ENCODE data around the gene DLG2. TPM values are rescaled to one million over a fixed set of nuclear protein-coding genes. Genes with fewer than 3 reads are reported as not detected.

DLG2 gene
- total RNA-seq, 4 donors from 2014 or later = 11.0 to 34.2 (median 19.8) TPM

- 14 to 20% methylated on average over 7 of the region's 7 CpGs for WGBS, 2 donors (ENCODE audit: low coverage in 1 of 2)
- H3K9me3 ChIP-seq = no peaks in the 10 kb centered on the region
Observed at GRCh38 chr11:83641511-83641910, 1985.6 kb downstream of the DLG2 start.

GRCh38 chr11:83639995-83640758, 1987.0 kb downstream of the DLG2 start:
- Histone ChIP-seq H3K27ac (no peak overlapping the region), H3K27me3 (no peaks in the 10 kb centered on the region), H3K4me1 (peaks cover 0 to 4% (median 0%) of the 10 kb centered on the region in 3 donors), H3K36me3 (no peaks in the 10 kb centered on the region), H3K9me3 (no peaks in the 10 kb centered on the region), H3K4me3 (no peak overlapping the region)
- no peak for ATAC-seq
- 63 to 70% methylated on average over 5 of the region's 5 CpGs for WGBS, 2 donors (ENCODE audit: low coverage in 1 of 2)
- no peak for TF ChIP-seq POLR2A (IDR thresholded peaks at IDR 0.05)

More at GRCh38 chr11:83641511-83641910, 1985.6 kb downstream of the DLG2 start:
- no peaks in the 10 kb centered on the region for H3K36me3 ChIP-seq
- H3K4me1 ChIP-seq = peaks cover 0 to 4% (median 0%) of the 10 kb centered on the region in 3 donors
- H3K27me3 ChIP-seq = no peaks in the 10 kb centered on the region
- peak overlapping the region in 1 of 4 donors; percentile 38 for H3K27ac ChIP-seq
- TF ChIP-seq POLR2AphosphoS5 (IDR thresholded peaks at IDR 0.05) = peak; percentile 19
- no peak for TF ChIP-seq CTCF (IDR thresholded peaks at IDR 0.05)
- H3K4me3 ChIP-seq = no peak overlapping the region
- peak; percentile 82 for ATAC-seq

- no peaks in the 10 kb centered on the region for H3K9me3 ChIP-seq
- H3K4me1 ChIP-seq = no peaks in the 10 kb centered on the region
- ATAC-seq = no peak
- no peaks in the 10 kb centered on the region for H3K36me3 ChIP-seq
- WGBS, 2 donors (ENCODE audit: low coverage in 1 of 2) = 93 to 97% methylated on average over 3 of the region's 3 CpGs
- H3K27me3 ChIP-seq = no peaks in the 10 kb centered on the region
- TF ChIP-seq CTCF (IDR thresholded peaks at IDR 0.05) = no peak
- TF ChIP-seq POLR2A (IDR thresholded peaks at IDR 0.05) = no peak
- H3K4me3 ChIP-seq = no peak overlapping the region
- no peak overlapping the region for H3K27ac ChIP-seq
Observed at GRCh38 chr11:83635166-83635565, 1992.0 kb downstream of the DLG2 start.

DNA sequence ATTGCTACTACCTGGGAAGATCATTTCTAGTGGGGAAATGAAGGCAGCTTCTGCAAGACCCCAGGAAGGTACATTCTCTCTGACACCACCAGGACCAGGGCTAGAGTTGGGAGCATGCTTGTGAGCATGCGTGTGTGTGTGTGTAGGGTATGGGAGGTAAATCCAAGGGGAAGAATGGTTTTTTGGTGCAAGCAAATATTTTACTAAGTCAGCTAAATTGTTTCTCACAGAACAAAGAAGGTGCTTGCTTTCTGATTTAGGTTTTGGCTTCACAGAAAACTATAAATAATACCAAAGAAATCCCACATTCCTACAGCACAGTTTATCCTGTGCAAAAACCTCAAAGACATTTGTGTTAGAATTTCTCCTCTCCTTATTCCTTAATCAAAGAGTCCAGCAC, 1996.9 kb downstream of the DLG2 start:
- Histone ChIP-seq H3K4me3 (no peak overlapping the region), H3K27me3 (no peaks in the 10 kb centered on the region), H3K27ac (no peak overlapping the region), H3K9me3 (no peaks in the 10 kb centered on the region), H3K4me1 (no peaks in the 10 kb centered on the region), H3K36me3 (no peaks in the 10 kb centered on the region)
- no peak for ATAC-seq
- 100% methylated on average over 1 of the region's 1 CpG for WGBS, 2 donors (ENCODE audit: low coverage in 1 of 2)
- no peak for TF ChIP-seq POLR2A (IDR thresholded peaks at IDR 0.05)
- TF ChIP-seq POLR2AphosphoS5 (IDR thresholded peaks at IDR 0.05) = no peak
- TF ChIP-seq CTCF (IDR thresholded peaks at IDR 0.05) = no peak
- TF ChIP-seq EP300 (IDR thresholded peaks at IDR 0.05) = no peak

DNA sequence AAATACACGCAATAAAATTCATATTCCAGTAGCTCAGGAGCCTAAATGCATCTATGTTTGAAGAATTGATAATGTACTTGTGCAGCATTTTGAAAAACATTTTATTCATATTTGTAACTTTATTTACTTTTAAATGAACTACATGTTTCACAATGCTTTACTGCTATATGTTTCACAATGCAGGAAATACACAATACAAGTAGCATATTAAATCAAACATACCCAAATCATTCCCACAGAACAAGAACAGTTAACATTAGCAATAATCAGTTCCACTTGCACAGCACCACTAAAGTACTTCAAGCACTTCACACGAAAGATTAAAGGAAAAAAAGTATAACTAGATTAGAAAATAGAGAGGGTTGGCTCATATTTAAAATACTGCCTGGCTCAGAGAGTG, 1997.4 kb downstream of the DLG2 start:
- Histone ChIP-seq H3K4me1 (no peaks in the 10 kb centered on the region), H3K9me3 (no peaks in the 10 kb centered on the region), H3K27me3 (no peaks in the 10 kb centered on the region), H3K4me3 (no peak overlapping the region), H3K27ac (no peak overlapping the region), H3K36me3 (no peaks in the 10 kb centered on the region)
- 59 to 87% methylated on average over 2 of the region's 2 CpGs for WGBS, 2 donors (ENCODE audit: low coverage in 1 of 2)
- no peak for ATAC-seq
- TF ChIP-seq CTCF (IDR thresholded peaks at IDR 0.05) (no peak), EP300 (IDR thresholded peaks at IDR 0.05) (no peak), POLR2A (IDR thresholded peaks at IDR 0.05) (no peak), POLR2AphosphoS5 (IDR thresholded peaks at IDR 0.05) (no peak)
